T47D (cell line): ENCODE data around the gene LIMS2.
A peak's percentile ranks its signal among the peaks of the same experiment; 100 is the strongest.

Experiments
- DNase-seq, 2 experiments: peaks; one replicate each; pipeline versions ENCODE4 v3.0.0 to v3.0.0-alpha.2; 2011 to 2012; ENCODE audit warnings: low read depth in 1 of 2, low spot score in 1 of 2
- JUND ChIP-seq: IDR thresholded peaks from 2 replicates; pipeline ENCODE4 v1.6.1; 2012; ENCODE audit warnings: low read depth
- in situ Hi-C: cut with HindIII; loops from 2 replicates; pipeline ENCODE4 v1.10.0; 2016; ENCODE audit warnings: low sequenced_read_pairs, low pct_unique_long_range_greater_than_20kb

The LIMS2 gene

GRCh38 chr2:127624756-127625571 lies 50.4 kb downstream of the LIMS2 start:
- no peak for DNase-seq
- TF ChIP-seq JUND, result no peak
- in situ Hi-C loops, result no loop called here

- DNase-seq, result no peak
- no peak for TF ChIP-seq JUND
- in situ Hi-C loops, result no loop called here
These were observed 51.0 kb downstream of the LIMS2 start for GRCh38 chr2:127624320-127624755.

- no peak for TF ChIP-seq JUND
- in situ Hi-C loops, result no loop called here
- DNase-seq, result no peak
These were observed 51.7 kb downstream of the LIMS2 start for GRCh38 chr2:127623388-127624319.

GRCh38 chr2:127622561-127623387 lies 52.6 kb downstream of the LIMS2 start:
- in situ Hi-C loops, result no loop called here
- no peak for DNase-seq
- no peak for TF ChIP-seq JUND

DNA sequence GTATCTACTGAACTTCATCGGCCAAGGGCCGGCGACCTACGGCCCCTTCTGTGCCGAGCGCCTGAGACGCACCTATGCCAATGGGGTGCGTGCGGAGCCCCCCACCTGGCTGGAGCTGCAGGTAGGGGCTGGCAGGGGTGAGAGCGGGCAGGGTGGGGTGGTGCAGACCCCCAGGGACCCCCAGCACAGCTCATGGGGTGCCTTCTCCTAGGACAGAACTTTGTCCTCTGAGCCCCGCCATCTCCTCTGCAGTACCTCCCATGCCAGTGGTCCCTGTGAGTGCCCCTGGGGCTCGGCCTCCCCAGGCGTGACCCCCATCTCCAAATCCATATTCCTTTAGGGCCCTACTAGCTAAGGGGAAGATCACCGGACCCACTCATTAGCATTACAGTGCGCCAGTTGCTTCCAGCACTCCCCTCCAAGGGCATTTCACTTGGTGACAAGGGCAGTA lies 53.3 kb downstream of the LIMS2 start:
- DNase-seq, result no peak
- in situ Hi-C loops, result no loop called here
- TF ChIP-seq JUND, result no peak

DNA sequence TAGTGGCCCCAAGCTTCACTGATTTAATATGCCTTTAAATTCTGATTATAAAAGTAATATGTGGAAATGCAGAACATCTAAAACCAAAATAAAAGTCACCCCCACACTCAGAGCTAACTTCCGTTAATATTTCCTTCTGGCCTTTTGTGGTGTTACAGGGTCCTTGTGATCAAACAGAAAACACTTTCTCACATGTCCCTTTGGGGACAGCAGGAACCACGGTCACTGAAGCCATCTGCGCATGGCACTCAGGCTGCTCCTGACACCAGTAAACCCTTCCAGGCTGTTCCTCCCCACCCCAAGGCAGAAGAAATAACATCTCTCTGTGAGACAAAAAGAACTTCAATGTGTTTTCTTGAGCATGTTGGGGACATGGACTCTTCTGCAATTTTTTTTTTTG lies 54.5 kb downstream of the LIMS2 start:
- no peak for DNase-seq
- TF ChIP-seq JUND, result no peak
- in situ Hi-C loops, result no loop called here

DNA sequence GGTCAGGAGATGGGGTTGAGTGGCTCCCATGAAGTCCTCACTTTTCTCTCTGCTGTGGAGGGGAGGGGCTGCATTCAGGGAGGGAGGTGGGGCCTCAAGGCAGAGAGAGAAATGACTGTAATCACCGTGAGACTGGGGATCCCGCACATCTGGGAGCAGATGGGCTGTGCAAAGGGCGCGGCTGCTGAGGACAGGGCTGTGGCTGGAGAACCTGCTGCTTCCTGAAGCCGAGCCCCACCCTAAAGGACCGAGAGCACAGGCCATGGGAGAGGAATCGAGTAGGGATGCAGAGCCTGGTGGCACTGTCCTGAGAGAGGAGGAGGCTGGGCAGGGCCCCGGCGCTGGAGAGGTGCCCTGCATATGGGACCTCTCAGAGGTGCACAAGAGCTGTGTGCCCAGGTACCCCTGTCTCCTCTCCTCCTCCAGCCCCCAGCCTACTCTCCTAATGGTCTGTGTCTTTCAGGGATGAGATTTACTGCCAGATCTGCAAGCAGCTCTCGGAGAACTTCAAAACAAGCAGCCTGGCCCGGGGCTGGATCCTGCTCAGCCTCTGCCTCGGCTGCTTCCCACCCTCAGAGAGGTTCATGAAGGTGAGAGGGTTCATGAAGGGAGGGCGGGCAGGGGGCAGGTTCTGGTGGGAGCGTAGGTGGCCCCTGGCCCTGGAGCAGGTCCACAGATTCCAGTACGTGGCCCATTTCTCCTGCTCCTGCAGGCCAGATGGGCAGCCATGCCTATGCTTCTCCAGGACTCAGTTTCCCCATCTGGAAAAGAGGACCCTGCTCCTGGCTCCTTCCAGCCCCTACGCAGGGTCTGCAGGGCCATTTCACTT lies 55.2 kb downstream of the LIMS2 start:
- in situ Hi-C loops, result no loop called here
- no peak for TF ChIP-seq JUND
- DNase-seq, result no peak

DNA sequence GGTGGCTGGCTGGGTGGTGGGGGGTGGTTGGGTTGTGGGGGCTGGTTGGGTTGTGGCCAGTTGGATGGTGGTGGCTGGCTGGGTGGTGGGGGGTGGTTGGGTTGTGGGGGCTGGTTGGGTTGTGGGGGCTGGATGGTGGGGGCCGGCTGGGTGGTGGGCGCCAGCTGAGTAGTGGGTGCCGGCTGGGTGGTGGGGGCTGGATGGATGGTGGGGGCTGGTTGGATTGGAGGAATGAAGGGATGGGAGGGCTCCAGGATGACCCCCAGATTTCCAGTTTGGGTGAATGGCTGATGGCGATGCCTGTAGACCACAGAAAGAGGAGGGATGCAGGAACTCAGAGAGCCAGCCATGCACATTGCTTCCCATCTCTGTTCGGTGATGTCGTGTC lies 56.1 kb downstream of the LIMS2 start:
- DNase-seq, result no peak
- in situ Hi-C loops, result no loop called here
- no peak for TF ChIP-seq JUND

DNA sequence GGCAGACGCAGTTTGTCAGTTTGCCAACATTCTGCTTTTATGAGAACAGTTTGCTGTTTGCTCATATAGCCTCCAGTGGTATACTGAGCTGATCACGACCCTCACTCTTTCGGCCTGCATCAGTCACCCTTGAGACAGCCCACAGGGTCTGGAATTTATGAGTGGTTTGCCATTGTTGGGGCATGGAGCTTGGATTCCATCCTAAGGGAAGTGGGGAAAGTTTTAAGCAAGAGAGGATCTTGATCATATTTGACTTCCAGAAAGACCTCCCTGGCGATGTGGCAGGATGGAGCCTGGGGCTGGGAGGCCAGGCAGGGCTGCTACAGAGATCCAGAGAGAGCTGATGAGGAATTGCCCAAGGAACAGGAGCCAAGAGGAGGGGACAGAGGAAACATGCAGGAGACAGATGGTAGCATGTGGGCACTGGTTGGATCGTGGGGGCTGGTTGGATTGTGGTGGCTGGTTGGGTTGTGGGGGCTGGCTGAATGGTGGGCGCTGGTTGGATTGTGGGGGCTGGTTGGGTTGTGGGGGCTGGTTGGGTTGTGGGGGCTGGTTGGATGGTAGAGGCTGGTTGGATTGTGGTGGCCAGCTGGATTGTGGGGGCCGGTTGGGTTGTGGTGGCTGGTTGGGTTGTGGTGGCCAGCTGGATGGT lies 56.7 kb downstream of the LIMS2 start:
- in situ Hi-C loops, result no loop called here
- TF ChIP-seq JUND, result no peak
- no peak for DNase-seq

DNA sequence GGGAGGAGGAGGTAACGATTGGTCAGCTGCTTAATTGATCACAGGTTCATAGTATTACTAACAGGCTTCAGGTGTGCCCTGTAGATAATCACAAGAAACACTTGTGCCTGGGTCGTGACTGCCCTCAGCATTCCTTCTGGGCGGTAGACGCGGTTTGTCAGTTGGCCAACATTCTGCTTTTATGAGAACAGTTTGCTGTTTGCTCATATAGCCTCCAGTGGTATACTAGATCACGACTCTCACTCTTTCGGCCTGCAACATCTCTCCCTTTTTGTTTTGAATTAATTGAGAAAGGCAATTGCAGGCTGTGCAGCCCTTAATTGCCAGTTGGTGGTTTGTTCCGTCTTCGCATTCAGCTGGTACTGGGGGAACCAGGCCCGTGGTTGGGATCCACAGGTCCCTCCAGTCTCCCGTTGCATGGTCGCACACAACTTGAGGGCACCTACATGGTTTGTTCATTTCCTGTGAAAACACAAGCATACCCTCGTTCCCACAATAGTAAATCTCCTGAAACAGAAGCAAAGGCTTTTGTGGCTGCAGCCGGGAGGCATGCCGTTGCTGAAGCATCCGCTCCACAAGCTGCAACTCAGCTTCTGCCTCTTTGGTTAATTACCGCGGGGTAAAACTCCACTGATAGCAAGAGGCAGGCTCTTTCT lies 59.7 kb downstream of the LIMS2 start:
- no peak for TF ChIP-seq JUND
- peak in 1 of 2 experiments; percentile 64 for DNase-seq
- in situ Hi-C loops, result no loop called here

DNA sequence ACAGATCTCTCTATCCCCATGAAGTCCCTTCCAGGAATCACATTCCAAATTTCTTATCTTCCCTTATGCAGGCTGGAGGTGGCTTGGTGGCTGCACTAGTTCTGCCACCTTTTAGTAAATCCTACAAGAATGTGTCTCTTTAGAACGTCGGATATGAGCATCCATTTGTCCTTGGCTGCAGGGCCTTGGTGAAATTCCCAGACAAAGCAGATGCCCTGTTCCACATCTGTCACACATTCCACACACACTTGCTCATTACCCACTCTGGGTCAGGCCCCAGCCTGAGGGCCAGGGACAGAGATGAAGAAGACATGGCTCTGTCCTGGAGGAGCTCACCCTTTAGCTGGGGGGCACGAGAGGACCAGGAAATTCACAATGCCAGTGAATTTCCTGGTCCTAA lies 60.6 kb downstream of the LIMS2 start:
- peak in 1 of 2 experiments; percentile 3 for DNase-seq
- in situ Hi-C loops, result no loop called here
- no peak for TF ChIP-seq JUND
